ENCODE data around the gene SEMA6D.
"Not testable (repeated sequence)": the region's sequence is repeated elsewhere in the genome, so short reads cannot be mapped to it uniquely, and the experiment has no call there.

SEMA6D gene

DNA sequence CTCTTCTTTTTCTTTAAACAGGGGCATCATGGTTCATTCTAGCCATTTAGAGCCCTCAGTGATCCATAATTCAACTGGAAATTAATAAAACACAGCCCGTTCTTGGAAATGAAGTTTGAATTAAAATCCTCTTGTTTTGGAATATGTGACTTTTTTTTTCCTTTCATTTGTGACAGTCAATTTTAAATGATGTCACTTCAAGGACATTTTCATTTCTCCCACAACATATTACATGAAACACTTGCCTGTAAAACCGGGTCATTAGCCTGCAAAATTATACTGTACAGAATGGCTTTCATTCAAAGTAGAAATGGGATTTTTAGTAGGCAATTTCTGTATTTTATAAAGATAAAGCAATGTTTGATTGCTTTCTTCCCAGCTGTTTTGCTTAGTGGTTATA is 789 bp upstream of the SEMA6D start:
- no peak for DNase-seq (ENCODE audit: low spot score)

DNA sequence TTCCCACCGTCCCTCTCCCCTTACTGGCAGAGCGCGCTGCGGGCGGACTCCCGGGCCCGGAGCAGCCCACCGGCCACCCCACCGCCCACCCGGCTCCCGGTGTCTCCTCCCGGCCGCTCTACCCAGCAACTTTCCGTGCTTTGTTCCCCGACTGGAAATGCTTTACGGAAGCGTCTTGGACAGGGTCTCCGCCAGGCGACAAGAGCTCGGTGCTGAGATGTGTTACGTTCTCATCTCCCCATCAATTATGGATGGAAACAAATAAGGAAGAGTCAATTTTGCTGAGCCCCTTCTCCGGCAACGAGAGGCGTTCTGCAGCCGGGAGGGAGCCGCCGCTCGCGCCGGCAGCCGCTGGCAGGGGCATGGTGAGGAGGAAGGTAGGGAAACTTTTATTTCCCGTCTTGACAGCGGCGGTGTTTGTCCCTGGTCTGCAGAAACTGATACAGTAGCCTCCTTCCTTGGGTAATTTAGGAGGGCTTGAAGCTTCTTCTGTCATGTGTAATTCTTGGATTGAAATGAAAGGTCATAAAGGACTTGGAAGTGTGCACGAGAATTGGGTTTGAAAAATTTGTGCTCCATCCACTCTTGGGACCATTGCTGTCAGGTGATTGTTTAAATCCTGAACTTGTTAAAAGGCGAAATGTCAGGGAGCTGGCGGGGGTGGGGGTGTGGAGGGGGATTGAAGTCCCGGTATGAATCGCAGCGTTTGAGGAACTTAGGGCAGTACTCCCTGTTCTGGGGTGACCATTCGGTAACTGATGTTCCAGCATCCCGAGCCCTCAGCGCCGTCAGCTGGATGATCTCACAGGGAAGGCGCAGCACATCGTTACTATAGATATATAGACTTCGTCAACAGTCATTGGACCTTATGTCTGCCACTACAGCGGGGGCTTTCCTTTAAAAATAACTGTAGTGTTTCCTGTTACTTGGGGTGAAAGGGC is 1.5 kb downstream of the SEMA6D start:
- DNase-seq (ENCODE audit: low spot score), result no peak

DNA sequence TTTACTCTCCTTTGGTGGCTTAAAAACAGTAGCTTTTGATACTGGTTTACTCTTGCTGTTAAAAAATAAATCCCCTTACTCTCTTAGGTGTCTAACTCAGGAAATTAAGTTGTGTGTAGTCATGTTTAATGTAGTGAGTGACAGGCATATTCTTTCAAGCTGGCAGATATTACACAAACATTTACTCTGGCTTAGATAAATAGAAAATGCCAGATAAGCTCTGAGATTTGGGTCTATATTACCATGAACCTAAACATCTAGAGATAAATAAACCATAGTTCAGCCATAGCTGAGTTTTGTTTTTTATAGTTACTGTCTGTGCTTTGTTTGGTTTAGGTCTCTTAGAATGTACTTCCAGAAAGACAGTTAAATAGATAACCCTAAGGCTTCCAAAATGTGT is 2.4 kb downstream of the SEMA6D start:
- no peak for DNase-seq (ENCODE audit: low spot score)

DNA sequence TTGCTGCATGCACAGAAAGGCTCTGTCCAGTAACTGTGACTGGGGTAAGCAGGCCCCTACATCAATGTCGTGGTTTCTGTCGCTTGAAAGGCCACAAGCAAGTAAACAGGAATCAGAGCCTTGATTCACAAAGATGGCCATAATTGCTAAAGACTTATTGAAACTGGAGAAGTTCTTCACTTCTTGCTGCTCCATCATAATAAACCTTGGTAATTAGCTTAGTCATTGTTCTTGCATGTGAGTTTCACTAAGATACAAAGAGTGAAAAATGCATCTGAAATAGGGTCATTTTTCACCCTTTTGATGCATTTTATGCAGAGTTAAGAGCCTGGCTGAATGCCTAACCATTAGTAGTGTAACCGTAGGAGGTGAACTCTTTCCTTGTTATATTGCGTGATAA is 3.2 kb downstream of the SEMA6D start:
- no peak for DNase-seq (ENCODE audit: low spot score)

DNA sequence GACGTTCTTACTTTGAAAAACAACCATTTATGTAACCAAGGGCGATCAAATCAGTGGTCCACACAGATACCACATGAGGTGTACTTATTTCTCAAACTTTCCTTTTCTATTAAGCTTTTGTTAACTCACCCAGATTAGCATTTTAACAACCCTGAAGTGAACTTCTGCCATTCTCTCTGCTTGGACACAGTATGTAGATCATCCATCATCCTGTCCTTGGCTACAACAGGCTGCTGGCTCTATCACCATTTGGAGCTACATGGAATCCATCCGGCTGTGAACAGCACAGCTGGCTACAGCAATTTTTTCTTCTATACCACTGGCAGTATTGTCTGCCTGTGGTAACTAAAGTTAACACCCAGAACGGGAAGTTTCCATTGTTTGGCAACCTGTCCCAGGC is 4.4 kb downstream of the SEMA6D start:
- DNase-seq (ENCODE audit: low spot score), result no peak

DNA sequence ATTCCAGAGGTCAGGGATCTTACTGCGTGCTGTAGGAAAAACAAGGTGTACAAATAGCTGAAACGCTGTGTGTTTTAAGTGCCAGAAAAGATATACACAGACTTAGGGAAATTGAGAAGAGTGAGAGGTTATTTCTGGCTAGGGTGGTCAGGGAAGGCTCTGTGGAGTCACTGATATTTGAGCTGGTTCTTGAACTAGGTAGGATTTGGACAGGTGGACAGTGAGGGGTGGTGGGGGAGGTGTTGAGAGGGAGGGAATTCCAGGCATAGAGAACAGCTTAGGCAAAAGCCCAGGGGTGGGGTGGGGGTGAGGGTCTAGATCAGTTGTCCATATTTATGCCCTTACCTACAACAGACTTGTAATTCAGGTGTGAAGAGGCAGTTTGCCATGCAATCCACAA is 7.0 kb downstream of the SEMA6D start:
- DNase-seq (ENCODE audit: low spot score), result no peak

DNA sequence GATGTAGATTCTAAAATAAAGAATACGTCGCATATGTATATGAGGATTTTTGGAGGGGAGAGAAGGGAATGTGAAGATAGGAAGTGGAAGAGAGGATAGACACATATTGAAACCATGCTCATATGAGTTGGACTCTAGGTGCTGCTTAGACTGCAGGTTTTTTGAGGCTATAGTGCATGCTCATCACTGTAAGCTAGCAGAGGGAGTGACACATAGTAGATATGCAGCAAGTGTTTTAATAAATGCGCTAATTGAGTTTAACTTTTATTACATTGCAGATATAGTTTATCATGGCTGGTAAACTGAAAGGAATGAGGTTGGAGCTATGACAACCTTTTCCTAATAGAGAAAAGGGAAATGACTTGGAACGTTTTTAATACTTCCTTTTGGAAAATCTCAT is 7.7 kb downstream of the SEMA6D start:
- DNase-seq (ENCODE audit: low spot score), result no peak

DNA sequence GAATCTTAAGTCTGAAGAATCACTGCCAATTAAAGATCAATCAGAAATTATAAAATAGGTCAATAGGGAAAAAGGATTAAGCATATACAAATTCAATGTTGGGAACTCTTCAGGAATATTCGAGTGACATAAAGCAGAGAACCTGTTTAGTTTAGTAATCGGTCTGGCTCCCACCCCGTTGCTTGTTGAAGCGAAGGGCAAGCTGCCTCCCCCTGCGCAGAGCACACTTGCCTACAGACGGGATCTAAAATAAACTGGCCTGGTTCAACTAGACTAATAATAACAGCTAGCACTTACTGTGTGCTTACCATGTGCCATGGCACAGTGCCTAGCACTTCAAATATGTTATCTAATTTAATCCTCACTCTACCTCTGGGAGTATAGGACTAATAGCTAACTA is 8.6 kb downstream of the SEMA6D start:
- DNase-seq (ENCODE audit: low spot score), result no peak

DNA sequence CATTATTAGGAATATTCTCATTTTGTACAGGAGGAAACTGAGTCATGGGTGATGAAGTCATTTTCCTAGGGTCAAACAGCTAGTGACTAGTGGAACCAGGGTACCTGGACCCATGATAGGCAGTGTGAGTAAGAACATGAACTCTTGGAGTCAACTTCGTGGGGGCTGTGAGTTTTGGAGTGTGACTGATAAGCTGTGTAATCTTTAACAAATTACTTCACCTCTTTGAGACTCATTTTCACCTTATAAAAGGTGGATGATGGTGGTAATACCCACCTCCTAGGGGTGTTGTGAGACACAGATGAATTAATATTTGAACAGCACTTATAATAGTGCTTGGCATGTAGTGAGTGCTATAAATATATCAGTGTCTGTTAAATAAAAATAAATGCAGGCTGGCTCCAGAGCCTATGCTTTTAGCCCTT is 9.1 kb downstream of the SEMA6D start:
- no peak for DNase-seq (ENCODE audit: low spot score)

DNA sequence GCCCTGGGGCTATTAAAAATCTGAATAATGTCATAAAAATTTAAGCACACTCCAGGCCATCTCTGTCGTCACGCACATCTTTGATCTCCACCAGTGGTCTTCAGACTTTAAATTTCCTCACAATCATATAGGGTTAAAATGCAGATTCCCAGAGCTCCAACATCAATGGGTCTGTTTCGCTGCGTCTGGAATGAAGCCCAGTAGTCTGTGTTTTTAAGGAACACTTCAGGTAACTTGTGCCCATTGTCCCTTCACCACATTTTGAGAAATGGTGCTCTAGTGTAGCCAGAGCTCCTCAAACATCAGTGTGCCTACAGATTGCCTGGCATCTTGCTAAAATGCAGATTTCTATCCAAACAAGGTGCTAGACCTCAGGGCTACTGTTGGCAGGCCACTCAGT is 9.8 kb downstream of the SEMA6D start:
- DNase-seq (ENCODE audit: low spot score), result no peak

DNA sequence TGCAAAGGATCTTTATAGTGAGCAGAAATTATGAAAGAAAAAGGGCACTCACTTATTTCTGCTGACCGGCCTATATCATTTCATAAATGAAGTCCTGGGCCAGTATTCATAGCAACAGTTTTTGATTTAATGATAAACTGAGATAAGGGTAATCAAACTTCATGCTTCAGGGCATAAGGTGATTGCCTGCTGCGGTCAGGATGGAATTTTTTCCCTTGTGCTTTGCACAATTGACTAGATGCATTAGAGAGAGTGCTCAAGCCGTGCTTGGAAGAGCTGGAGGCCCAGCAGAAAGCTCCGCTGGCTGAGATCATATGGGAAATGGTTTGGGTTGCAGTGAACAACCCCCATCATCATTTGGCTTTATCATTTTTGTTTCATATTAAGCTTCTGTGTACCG is 10.4 kb downstream of the SEMA6D start:
- no peak for DNase-seq (ENCODE audit: low spot score)

DNA sequence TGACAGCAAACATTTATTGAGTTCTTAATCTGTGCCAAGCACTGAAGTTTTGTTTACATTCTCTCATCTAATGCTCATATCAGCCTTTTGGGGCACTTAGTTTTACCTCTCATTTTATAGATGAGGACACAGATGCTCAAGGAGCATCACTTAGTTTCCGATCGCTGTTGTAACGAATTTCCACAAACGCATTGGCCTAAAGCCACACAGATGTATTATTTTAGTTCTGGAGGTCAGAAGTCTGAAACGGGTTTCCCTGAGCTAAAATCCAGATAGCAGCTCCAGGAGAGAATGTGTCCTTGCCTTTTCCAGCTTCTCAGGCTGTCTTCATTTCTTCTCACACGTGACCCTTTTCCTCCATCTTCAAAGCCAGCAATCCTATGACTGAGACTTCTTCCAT is 11.1 kb downstream of the SEMA6D start:
- no peak for DNase-seq (ENCODE audit: low spot score)

DNA sequence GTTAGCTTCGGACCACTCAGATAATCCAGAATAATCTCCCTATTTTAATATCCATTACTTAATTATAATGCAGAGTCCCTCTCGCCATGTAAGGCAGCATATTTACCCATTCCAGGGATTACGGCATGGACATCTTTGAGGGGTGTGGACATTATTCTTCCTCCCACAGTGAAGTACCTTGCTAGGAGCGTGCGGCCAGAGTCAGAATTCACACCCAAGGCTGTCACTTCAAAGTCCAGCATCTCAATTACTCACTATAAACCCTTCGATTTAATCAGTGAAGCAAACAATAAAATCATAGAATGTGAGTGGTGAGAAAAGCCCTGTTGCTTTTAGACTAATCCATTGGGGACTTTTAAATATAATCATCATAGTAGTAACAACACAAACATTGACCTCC is 11.6 kb downstream of the SEMA6D start:
- no peak for DNase-seq (ENCODE audit: low spot score)

DNA sequence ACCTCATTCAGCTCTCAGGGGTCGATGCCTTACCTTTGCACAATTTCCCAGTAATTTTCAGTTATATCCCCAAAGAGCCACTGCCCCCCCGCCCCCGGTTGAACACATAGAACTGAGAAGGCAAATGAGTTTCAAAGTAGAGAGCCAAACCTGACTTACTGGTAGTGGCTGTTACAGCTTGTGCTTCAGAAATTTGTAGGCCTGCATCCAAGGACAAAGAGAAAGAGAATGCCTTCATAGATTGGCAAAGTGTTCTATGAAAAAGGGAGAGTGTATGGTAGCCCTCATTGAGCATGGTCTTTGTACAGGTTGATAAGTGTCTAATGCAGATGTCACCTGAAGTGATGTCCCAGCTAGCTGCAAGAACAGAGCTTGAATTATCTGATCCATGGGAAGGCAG is 13.9 kb downstream of the SEMA6D start:
- no peak for DNase-seq (ENCODE audit: low spot score)

DNA sequence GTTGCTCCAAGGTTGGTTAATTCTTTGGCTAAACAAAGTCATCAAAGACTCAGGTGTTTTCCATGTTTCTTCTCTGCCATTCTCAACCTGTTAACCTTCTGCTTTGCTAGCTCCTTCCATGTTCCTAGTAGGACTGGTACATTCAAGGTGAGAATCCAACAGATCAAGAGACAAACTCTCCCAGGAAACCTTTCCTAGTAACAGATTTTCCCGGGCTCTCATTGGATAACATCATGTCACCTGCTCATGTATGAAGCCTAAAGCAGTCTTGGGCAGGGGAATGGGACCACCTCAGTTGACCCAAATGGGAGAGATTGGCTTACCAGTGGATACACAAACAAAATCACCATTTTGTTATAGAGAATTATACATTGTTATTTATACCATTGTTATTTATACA is 14.9 kb downstream of the SEMA6D start:
- DNase-seq (ENCODE audit: low spot score), result no peak

DNA sequence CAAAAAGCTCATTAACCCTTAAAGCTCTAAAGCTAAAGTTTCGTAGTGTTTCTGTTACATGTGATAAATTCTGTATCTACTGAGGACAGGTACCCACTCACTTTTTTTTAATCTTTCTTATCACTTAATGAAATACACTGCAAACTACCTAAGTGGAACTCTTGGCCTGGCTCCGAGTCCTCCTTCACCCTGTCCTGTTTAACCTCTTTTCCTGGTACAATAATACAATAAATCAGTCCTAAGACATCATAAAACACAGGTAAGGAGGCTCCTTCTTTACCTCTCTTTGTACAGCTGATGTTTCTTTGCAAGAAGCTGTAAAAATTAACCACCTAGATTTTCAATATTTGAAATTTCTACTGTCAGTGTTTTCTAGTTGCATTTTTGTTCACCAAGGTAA is 15.8 kb downstream of the SEMA6D start:
- no peak for DNase-seq (ENCODE audit: low spot score)

DNA sequence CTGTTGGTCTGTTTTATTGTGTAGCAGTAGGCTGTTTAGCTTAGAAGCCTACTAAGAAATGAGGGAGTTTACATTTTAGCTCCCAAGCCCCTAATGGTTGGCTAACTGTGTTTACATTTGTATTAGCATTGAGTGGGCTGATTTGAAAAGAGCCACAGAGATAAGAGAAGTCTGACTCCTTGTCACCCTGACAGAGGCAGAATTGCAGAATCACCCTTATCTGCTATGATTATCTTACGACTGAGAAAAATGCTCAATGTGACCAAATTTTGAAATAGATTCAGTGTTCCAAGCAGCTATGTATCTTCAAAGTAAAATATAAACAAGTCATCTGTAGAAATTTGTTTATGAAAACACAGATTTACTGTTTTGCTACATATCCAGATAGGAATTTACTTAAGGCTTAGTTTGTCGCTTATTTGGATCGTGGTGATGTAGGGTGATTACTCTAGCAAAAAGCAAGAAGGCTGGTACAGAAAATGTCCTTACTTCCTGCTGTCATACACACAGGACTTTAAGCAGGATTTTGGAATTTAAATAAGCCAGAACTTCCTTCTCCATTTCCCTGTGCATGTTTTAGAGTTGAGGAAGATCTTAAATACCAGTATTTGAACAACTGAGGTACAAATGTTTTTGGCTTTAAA is 19.0 kb downstream of the SEMA6D start:
- DNase-seq (ENCODE audit: low spot score), result no peak

DNA sequence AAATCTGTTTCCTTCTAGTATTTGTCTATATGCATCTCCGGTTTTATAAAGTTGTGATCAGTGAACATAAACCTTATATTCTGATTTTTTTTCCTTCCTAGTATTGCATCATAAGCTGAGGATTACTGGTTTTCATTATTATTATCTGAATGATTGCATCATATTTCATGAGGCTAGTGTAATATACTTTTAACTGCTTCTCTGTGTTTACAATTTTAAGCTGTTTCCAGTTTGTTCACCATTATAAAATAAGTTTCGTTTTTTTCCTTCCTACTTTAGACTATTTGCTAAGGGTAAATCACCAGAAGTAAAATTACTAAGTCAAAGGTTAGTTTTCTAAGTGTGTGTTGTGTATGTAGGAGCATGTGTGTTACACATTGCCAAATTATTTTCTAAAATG is 20.2 kb downstream of the SEMA6D start:
- no peak for DNase-seq (ENCODE audit: low spot score)

DNA sequence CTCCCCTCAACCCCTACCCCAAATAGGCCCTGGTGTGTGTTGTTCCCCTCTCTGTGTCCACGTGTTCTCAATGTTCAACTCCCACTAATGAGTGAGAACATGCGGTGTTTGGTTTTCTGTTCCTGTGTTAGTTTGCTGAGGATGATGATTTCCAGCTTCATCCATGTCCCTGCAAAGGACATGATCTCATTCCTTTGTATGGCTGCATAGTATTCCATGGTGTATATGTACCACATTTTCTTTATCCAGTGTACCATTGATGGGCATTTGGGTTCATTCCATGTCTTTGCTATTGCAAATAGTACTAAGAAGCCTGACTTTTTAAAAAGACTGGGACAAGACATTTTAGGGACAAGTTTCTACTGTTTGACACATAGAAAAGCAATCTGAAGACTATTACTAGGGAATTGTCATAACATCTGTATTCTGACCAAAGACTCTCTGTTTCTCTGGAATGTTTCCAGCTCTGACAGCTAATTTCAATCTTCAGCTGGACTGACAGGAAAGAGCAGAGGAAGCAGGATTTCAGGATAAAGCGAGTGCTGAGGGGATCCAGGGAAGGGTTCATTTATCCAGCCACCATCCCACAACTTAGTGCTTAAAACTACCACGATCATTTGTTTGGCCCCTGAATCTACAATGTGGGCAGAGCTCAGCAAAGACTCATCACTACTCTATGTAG is 21.0 kb downstream of the SEMA6D start:
- DNase-seq (ENCODE audit: low spot score), result not testable (repeated sequence)

DNA sequence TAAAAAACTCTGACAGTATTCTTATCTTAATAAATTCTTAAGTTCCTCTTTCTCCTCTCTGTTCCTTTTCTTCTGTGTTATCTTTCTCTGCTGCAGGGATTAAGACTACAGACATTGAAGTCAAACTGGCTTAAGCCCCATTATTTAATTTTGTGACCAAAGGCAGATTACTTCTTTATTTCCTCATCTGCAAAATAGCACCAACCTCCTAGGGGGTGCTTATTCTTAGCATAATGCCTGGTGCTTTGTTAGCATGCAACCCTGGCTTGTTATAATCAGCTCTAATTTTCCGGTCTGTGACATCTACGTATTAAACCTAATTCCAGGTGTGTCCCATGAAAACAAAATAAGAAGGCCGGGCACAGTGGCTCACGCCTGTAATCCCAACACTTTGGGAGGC is 23.8 kb downstream of the SEMA6D start:
- no peak for DNase-seq (ENCODE audit: low spot score)

DNA sequence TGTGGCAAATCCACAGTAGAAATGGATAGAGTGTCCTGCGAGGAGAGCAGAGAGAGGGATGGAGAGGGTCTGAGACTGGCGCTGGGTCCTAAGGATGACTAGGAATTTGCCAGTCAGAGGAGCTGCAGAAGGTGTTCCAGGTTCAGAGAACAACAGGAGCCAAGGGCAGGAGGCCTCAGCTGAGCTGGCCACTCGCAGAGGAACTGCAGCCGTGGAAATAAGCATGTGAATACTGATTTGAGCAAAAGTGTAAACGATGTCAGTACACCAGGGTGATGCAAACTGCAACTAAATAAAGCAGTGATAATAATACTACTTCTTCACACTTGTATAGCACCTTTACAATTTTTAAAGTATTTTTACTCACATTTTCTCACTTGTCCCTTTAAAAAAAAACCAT is 24.6 kb downstream of the SEMA6D start:
- DNase-seq (ENCODE audit: low spot score), result no peak

DNA sequence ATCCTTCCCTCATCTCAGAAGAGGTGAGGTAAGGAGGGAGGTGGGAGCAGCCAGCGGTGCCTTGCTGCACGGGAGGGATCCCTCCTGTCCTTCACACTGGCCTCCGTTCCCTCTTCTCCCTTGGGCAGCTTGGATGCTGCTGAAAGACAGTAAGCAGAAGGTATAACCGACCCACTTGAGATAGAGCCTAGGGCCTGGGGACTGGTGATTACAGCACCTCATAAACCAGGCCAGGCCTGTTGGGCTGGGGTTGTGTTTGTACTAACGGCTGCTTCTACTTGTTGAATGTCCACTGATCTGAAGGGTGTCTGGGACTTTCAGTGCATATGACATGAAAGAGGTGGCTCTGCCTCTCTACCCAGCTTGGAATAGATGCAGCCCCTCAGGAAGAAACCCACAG is 25.0 kb downstream of the SEMA6D start:
- no peak for DNase-seq (ENCODE audit: low spot score)

DNA sequence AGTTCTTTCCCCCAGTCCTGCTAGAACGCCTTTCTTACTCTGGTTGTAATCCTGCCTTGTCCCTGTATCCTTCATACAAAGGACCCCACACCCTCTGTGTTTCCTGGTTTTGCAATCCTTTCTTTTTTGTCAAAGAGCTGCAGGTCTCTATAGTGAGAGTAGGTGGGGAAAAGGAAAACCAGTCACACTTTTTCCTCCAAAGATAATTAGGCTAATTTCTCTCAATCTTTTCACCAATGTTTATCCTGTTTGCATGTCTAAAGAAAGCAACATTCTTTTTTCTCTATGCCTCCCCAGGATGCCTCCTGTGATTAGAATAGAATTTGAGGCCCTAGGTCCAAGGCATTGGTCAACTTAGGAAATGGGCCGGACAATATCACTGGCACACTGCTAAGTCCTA is 25.4 kb downstream of the SEMA6D start:
- no peak for DNase-seq (ENCODE audit: low spot score)
